Mucosa of stomach (tissue), 1 donor: ENCODE data around the gene PM20D2.

Experiments
- H3K27me3 ChIP-seq: one replicate; pipeline ENCODE4 v1.7.0; 2013; ENCODE audit warnings: mild to moderate bottlenecking, low read length; ENCODE audit not compliant: control insufficient read depth, insufficient read depth
- H3K36me3 ChIP-seq: one replicate; pipeline ENCODE4 v1.7.0; 2013; ENCODE audit warnings: low read length; ENCODE audit not compliant: control insufficient read depth, insufficient read depth
- H3K4me1 ChIP-seq: one replicate; pipeline ENCODE4 v1.7.0; 2013; ENCODE audit warnings: mild to moderate bottlenecking, low read length; ENCODE audit not compliant: control insufficient read depth, insufficient read depth
- H3K4me3 ChIP-seq: one replicate; pipeline ENCODE4 v1.7.0; 2013; ENCODE audit warnings: low read length
- H3K9ac ChIP-seq: one replicate; pipeline ENCODE4 v1.7.0; 2013; ENCODE audit warnings: mild to moderate bottlenecking, low read length, moderate library complexity
- H3K9me3 ChIP-seq: one replicate; pipeline ENCODE4 v1.7.0; 2013; ENCODE audit warnings: mild to moderate bottlenecking, low read length, moderate library complexity; ENCODE audit not compliant: control insufficient read depth
- donor health status: Pancreatic carcinoma.

The PM20D2 gene

GRCh38 chr6:89187504-89187903, 41.6 kb downstream of the PM20D2 start:
- Histone ChIP-seq H3K36me3 (no peaks in the 10 kb centered on the region), H3K9me3 (no peaks in the 10 kb centered on the region), H3K9ac (no peak overlapping the region), H3K4me3 (no peak overlapping the region), H3K4me1 (no peaks in the 10 kb centered on the region), H3K27me3 (no peaks in the 10 kb centered on the region)

GRCh38 chr6:89190741-89191140, 44.9 kb downstream of the PM20D2 start:
- H3K27me3 ChIP-seq = no peaks in the 10 kb centered on the region

GRCh38 chr6:89194559-89194958, 48.7 kb downstream of the PM20D2 start:
- Histone ChIP-seq H3K4me3 (no peak overlapping the region), H3K9me3 (no peaks in the 10 kb centered on the region), H3K36me3 (no peaks in the 10 kb centered on the region), H3K9ac (no peak overlapping the region), H3K4me1 (no peaks in the 10 kb centered on the region), H3K27me3 (no peaks in the 10 kb centered on the region)

More at GRCh38 chr6:89190741-89191140, 44.9 kb downstream of the PM20D2 start:
- H3K9ac ChIP-seq = no peak overlapping the region
- no peaks in the 10 kb centered on the region for H3K4me1 ChIP-seq
- H3K36me3 ChIP-seq = no peaks in the 10 kb centered on the region
- H3K9me3 ChIP-seq = no peaks in the 10 kb centered on the region
- no peak overlapping the region for H3K4me3 ChIP-seq

- Histone ChIP-seq H3K9me3 (no peaks in the 10 kb centered on the region), H3K4me1 (no peaks in the 10 kb centered on the region), H3K36me3 (no peaks in the 10 kb centered on the region), H3K27me3 (no peaks in the 10 kb centered on the region), H3K4me3 (no peak overlapping the region), H3K9ac (no peak overlapping the region)
These were observed 51.3 kb downstream of the PM20D2 start for GRCh38 chr6:89197141-89197540.

GRCh38 chr6:89198235-89198634, 52.4 kb downstream of the PM20D2 start:
- Histone ChIP-seq H3K36me3 (no peaks in the 10 kb centered on the region), H3K4me1 (no peaks in the 10 kb centered on the region), H3K4me3 (no peak overlapping the region), H3K27me3 (no peaks in the 10 kb centered on the region), H3K9me3 (no peaks in the 10 kb centered on the region), H3K9ac (no peak overlapping the region)

GRCh38 chr6:89199579-89199978, 53.7 kb downstream of the PM20D2 start:
- H3K27me3 ChIP-seq = no peaks in the 10 kb centered on the region
- H3K4me3 ChIP-seq = no peak overlapping the region
- H3K9ac ChIP-seq = no peak overlapping the region
- H3K9me3 ChIP-seq = no peaks in the 10 kb centered on the region
- no peaks in the 10 kb centered on the region for H3K4me1 ChIP-seq
- no peaks in the 10 kb centered on the region for H3K36me3 ChIP-seq

- Histone ChIP-seq H3K4me1 (no peaks in the 10 kb centered on the region), H3K36me3 (no peaks in the 10 kb centered on the region), H3K4me3 (no peak overlapping the region)
These were observed 54.9 kb downstream of the PM20D2 start for GRCh38 chr6:89200706-89201215.

GRCh38 chr6:89204096-89204495, 58.2 kb downstream of the PM20D2 start:
- Histone ChIP-seq H3K36me3 (no peaks in the 10 kb centered on the region), H3K27me3 (no peaks in the 10 kb centered on the region), H3K4me3 (no peak overlapping the region), H3K4me1 (no peaks in the 10 kb centered on the region), H3K9ac (no peak overlapping the region), H3K9me3 (no peaks in the 10 kb centered on the region)

More at GRCh38 chr6:89200706-89201215, 54.9 kb downstream of the PM20D2 start:
- Histone ChIP-seq H3K9me3 (no peaks in the 10 kb centered on the region), H3K9ac (no peak overlapping the region), H3K27me3 (no peaks in the 10 kb centered on the region)

GRCh38 chr6:89205819-89206218, 60.0 kb downstream of the PM20D2 start:
- no peaks in the 10 kb centered on the region for H3K36me3 ChIP-seq
- no peak overlapping the region for H3K4me3 ChIP-seq
- no peak overlapping the region for H3K9ac ChIP-seq
- H3K27me3 ChIP-seq = no peaks in the 10 kb centered on the region
- no peaks in the 10 kb centered on the region for H3K4me1 ChIP-seq
- no peaks in the 10 kb centered on the region for H3K9me3 ChIP-seq

GRCh38 chr6:89208551-89208950, 62.7 kb downstream of the PM20D2 start:
- Histone ChIP-seq H3K9me3 (no peaks in the 10 kb centered on the region), H3K4me3 (no peak overlapping the region), H3K36me3 (no peaks in the 10 kb centered on the region), H3K27me3 (no peaks in the 10 kb centered on the region), H3K9ac (no peak overlapping the region), H3K4me1 (no peaks in the 10 kb centered on the region)

GRCh38 chr6:89209457-89209856, 63.6 kb downstream of the PM20D2 start:
- Histone ChIP-seq H3K27me3 (no peaks in the 10 kb centered on the region), H3K4me3 (no peak overlapping the region), H3K4me1 (no peaks in the 10 kb centered on the region), H3K9me3 (no peaks in the 10 kb centered on the region), H3K36me3 (no peaks in the 10 kb centered on the region), H3K9ac (no peak overlapping the region)

GRCh38 chr6:89212472-89212871, 66.6 kb downstream of the PM20D2 start:
- Histone ChIP-seq H3K27me3 (no peaks in the 10 kb centered on the region), H3K9me3 (no peaks in the 10 kb centered on the region), H3K36me3 (no peaks in the 10 kb centered on the region), H3K4me1 (no peaks in the 10 kb centered on the region), H3K9ac (no peak overlapping the region), H3K4me3 (no peak overlapping the region)

GRCh38 chr6:89214197-89214596, 68.3 kb downstream of the PM20D2 start:
- H3K4me3 ChIP-seq = no peak overlapping the region
- H3K9ac ChIP-seq = no peak overlapping the region
- no peaks in the 10 kb centered on the region for H3K36me3 ChIP-seq
- no peaks in the 10 kb centered on the region for H3K27me3 ChIP-seq
- no peaks in the 10 kb centered on the region for H3K4me1 ChIP-seq
- H3K9me3 ChIP-seq = no peaks in the 10 kb centered on the region
